ENCODE measurements around the gene RHNO1. TPM values are rescaled to one million over a fixed set of nuclear protein-coding genes. Genes with fewer than 3 reads are reported as not detected.

Gene RHNO1
- total RNA-seq, 3 donors from 2014 or later = 8.7 to 20.1 (median 15.5) TPM

DNA sequence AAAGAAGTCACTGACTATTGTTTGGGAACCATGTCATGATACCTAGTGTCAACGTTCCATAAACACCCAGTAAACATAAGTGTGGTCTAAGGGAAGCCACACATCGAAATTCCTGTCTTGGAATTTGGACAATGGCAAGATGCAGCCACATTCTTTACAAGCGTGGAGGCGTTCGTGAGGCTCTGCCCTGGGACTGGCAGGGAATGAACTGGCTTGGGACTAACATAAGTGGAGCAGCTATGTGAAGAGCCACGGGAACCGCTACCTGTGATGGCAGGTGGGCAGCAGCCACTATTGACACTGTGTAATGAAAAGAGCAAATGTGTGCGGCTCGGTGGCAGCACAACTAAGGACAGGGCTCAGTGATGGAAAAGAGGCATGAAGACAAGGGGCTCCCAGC, 32.2 kb upstream of the RHNO1 start:
- intact Hi-C loops (cut with DNase I, micrococcal nuclease) = no loop called here
- Histone ChIP-seq H3K9me3 (no peaks in the 10 kb centered on the region), H3K4me1 (ENCODE audit: low read depth) (no peaks in the 10 kb centered on the region), H3K4me3 (no peak overlapping the region), H3K36me3 (ENCODE audit: low read depth) (no peaks in the 10 kb centered on the region)
- no peak for ATAC-seq
- no peak for DNase-seq
- TF ChIP-seq, protein P1, sequence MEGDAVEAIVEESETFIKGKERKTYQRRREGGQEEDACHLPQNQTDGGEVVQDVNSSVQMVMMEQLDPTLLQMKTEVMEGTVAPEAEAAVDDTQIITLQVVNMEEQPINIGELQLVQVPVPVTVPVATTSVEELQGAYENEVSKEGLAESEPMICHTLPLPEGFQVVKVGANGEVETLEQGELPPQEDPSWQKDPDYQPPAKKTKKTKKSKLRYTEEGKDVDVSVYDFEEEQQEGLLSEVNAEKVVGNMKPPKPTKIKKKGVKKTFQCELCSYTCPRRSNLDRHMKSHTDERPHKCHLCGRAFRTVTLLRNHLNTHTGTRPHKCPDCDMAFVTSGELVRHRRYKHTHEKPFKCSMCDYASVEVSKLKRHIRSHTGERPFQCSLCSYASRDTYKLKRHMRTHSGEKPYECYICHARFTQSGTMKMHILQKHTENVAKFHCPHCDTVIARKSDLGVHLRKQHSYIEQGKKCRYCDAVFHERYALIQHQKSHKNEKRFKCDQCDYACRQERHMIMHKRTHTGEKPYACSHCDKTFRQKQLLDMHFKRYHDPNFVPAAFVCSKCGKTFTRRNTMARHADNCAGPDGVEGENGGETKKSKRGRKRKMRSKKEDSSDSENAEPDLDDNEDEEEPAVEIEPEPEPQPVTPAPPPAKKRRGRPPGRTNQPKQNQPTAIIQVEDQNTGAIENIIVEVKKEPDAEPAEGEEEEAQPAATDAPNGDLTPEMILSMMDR (IDR thresholded peaks at IDR 0.05) = no peak

DNA sequence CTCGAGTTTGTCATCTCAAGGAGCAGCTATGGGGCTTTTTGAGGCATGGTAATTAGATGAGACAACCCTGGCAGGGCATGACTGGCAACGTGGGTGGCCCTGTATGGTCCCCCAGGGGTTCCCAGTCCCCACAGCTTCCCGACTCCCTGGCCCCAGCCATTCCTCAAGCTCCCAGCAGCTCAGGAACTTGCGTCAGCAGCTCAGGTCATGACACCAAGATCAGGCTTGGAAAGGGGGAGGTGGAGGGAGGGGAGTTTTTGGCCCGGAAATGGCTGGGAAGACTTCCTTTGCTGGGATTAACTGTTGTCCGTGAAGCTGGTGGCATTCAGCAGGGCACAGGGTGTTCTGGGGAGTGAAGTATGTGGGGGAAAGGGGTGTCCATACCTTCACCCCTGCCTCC, 31.7 kb upstream of the RHNO1 start:
- intact Hi-C loops (cut with DNase I, micrococcal nuclease) = no loop called here
- no peak for ATAC-seq
- Histone ChIP-seq H3K4me3 (no peak overlapping the region), H3K36me3 (ENCODE audit: low read depth) (no peaks in the 10 kb centered on the region), H3K4me1 (ENCODE audit: low read depth) (peaks cover 3% of the 10 kb centered on the region), H3K9me3 (no peaks in the 10 kb centered on the region)
- TF ChIP-seq, protein P1 (IDR thresholded peaks at IDR 0.05) = no peak
- no peak for DNase-seq

DNA sequence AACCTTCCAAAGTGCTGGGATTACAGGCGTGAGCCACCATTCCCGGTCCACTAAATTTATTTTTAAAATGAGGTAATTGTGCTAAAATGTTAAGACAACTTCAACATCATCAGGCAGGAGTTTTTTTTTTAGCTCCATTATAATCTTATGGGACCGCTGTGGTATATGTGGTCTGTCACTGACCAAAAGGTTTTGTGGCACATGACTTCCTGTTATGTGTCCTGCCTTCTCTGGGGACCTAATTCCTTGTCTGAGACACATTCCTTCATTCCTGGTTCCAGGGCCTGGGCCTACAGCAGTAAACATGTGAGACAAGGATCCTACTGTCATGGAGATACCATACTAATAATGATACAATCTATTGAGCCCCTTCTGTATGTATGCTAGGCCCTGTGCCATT, 25.1 kb upstream of the RHNO1 start:
- H3K36me3 ChIP-seq (ENCODE audit: low read depth) = no peaks in the 10 kb centered on the region
- intact Hi-C loops (cut with DNase I, micrococcal nuclease) = no loop called here

DNA sequence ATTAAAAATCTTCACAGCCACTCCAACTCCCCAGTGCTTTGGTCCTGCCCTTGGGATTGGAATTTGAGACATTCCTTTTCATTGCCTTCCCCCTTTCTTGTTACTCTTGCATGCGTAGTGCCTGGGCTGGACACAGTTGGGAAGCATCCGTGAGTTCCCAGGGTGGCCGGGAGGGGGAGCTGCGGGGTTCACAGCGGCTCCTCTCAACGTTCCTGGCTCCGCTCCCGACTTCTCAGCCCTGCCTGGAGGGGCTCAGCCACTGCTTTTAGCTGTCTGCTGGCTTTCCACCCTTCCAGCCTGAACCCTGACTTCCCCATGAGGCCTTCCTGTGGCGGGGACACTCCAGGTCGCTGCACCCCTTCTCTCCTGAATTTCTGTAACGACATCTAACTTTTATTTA, 23.4 kb upstream of the RHNO1 start:
- peaks cover 21% of the 10 kb centered on the region for H3K4me1 ChIP-seq (ENCODE audit: low read depth)
- no peaks in the 10 kb centered on the region for H3K9me3 ChIP-seq
- intact Hi-C loops (cut with DNase I, micrococcal nuclease) = no loop called here
- DNase-seq (peak; percentile 72 to 84 (median 80)), ATAC-seq (peak; percentile 66)
- H3K36me3 ChIP-seq (ENCODE audit: low read depth) = no peaks in the 10 kb centered on the region
- no peak overlapping the region for H3K4me3 ChIP-seq
- TF ChIP-seq, protein P1 (IDR thresholded peaks at IDR 0.05) = peak; percentile 57

More for the DNA sequence above, 25.1 kb upstream of the RHNO1 start:
- no peaks in the 10 kb centered on the region for H3K9me3 ChIP-seq
- TF ChIP-seq, protein P1 (IDR thresholded peaks at IDR 0.05) = no peak
- H3K4me3 ChIP-seq = no peak overlapping the region
- ATAC-seq (no peak), DNase-seq (no peak)
- peaks cover 21% of the 10 kb centered on the region for H3K4me1 ChIP-seq (ENCODE audit: low read depth)

DNA sequence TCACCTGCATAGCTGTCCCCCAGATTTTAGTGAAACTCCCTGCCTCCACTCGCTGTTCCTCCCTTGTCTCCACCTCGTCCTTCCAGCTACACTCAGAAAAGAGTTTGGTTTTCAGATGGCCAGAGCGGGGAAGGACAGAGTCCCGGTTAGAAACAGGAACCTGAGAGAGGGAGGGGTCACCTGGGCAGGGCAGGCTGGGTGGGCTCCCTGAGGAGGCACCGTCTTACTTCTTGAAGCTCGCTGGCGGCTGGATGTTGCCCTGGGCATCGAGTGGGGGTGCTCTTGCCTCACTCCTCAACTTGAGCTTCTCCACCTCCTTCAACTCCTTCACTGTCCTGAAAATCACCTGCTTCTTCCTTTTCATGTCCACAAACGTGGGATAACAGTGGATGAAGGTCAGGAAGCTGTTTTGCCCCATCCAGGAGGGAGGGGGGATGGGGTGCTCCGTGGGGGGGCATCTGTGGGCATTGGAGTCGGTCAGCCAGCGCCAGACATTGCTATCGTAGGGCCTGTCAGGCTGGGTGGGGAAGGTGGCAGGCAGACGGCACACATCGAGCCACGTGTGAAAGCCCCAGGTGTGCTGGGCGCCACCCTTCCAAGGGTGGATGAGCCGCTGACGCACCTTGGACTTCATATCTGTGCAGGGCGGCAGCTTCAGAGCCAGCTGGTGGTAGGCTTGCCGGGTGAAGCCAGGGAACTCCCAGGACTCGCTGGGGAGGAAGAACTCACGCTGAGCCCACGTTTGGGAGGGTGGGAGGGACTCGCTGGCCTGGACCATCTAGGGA, 22.2 kb upstream of the RHNO1 start:
- TF ChIP-seq, protein P1 (IDR thresholded peaks at IDR 0.05) = no peak
- H3K4me3 ChIP-seq = no peak overlapping the region
- ATAC-seq = peak; percentile 97
- H3K9me3 ChIP-seq = no peaks in the 10 kb centered on the region
- DNase-seq = peak; percentile 88 to 90 (median 89)
- H3K36me3 ChIP-seq (ENCODE audit: low read depth) = no peaks in the 10 kb centered on the region
- peaks cover 21% of the 10 kb centered on the region for H3K4me1 ChIP-seq (ENCODE audit: low read depth)
- intact Hi-C loops (cut with DNase I, micrococcal nuclease) = loop anchor here in 1 of 2 donors (5.0 kb wide), 1 partner anchor 187 kb away; no protein-coding TSS in a partner anchor

Data from mucosa of descending colon (tissue), 3 donors.